Measurements from ENCODE around the gene PLAAT5. TPM values are rescaled to one million over a fixed set of nuclear protein-coding genes. Genes with fewer than 3 reads are reported as not detected.
A peak's percentile ranks its signal among the peaks of the same experiment; 100 is the strongest.

The PLAAT5 gene
- total and polyA plus RNA-seq, 2 of the 13 experiments (the other 11 are each of a cell fraction or from before 2014, with no cell fraction given), result not detected

- Histone ChIP-seq H2AFZ (ENCODE audit: low read length) (no peak overlapping the region), H3K9ac (ENCODE audit: insufficient read depth, low read depth, low read length) (no peak overlapping the region), H3K27me3 (ENCODE audit: control insufficient read depth in 1 of 2, insufficient read depth in 2 of 2, low read length in 2 of 2) (peaks cover 5 to 40% of the 10 kb centered on the region in 2 experiments; a peak in 4 of 5 replicates), H3K27ac (ENCODE audit: extremely low read length, insufficient read depth, low read length) (no peak overlapping the region), H3K79me2 (ENCODE audit: insufficient read depth, low read length) (no peaks in the 10 kb centered on the region), H3K4me1 (ENCODE audit: insufficient read depth, low read length) (no peaks in the 10 kb centered on the region), H3K9me3 (ENCODE audit: low read length) (no peaks in the 10 kb centered on the region), H3K4me2 (ENCODE audit: low read depth, low read length) (no peak overlapping the region), H3K4me3 (replicated peaks in 1 of 3; ENCODE audit: insufficient read depth in 1 of 3, low read depth in 2 of 3, low read length in 3 of 3) (no peak overlapping the region), H3K36me3 (replicated peaks in 1 of 2; ENCODE audit: control insufficient read depth in 1 of 2, insufficient read depth in 2 of 2, low read length in 2 of 2) (no peaks in the 10 kb centered on the region), H4K20me1 (ENCODE audit: insufficient read depth, low read length) (no peaks in the 10 kb centered on the region)
- ATAC-seq (peak; percentile 53), DNase-seq (ENCODE audit: low spot score) (no peak), FAIRE-seq (no peak)
- TF ChIP-seq IRF9 (CRISPR knock-in tag; IDR thresholded peaks at IDR 0.05; ENCODE audit: borderline replicate concordance) (no peak), ZNF674 (CRISPR knock-in tag; IDR thresholded peaks at IDR 0.05; ENCODE audit: low read depth) (no peak), ONECUT2 (CRISPR knock-in tag; IDR thresholded peaks at IDR 0.05) (no peak), ELK4 (CRISPR knock-in tag; IDR thresholded peaks at IDR 0.05; ENCODE audit: borderline replicate concordance) (no peak), TFAP4 (IDR thresholded peaks at IDR 0.05; ENCODE audit: borderline replicate concordance, low read depth) (peak; percentile 58; the same call in 1 of the 2 replicates), TBL1XR1 (IDR thresholded peaks at IDR 0.05; ENCODE audit: borderline replicate concordance, low read length, partially characterized antibody) (no peak)
- BruUV-seq (replicated peaks), result no TSS peak
- ChIA-PET POLR2A (no interaction called here), CTCF (ENCODE audit: low intra/inter-chr PET ratio, low total read pairs) (no interaction called here)
- 34% methylated on average over 4 of the region's 7 CpGs for WGBS (ENCODE audit: low lambda C conversion rate)
- intact Hi-C loops (cut with micrococcal nuclease; ENCODE audit: unreplicated experiment), result no loop called here
- in situ Hi-C loops (cut with HindIII; ENCODE audit: extremely low pct_ligation_motif_present, low pct_unique_long_range_greater_than_20kb), result no loop called here
Measured at GRCh38 chr11:63510360-63511047, 19.5 kb upstream of the PLAAT5 start.

Data from HepG2 (cell line).